GM12872 (cell line): ENCODE data around the gene FIBP.

Source experiments
- TF ChIP-seq, protein P1 (sequence below): IDR thresholded peaks from 3 replicates; pipeline ENCODE4 v1.5.1; 2011; ENCODE audit warnings: low read depth, mild to moderate bottlenecking, low read length, moderate library complexity; ENCODE audit not compliant: insufficient read depth

FIBP gene

GRCh38 chr11:65870307-65870658 is 18.0 kb downstream of the FIBP start:
- TF ChIP-seq, protein P1, sequence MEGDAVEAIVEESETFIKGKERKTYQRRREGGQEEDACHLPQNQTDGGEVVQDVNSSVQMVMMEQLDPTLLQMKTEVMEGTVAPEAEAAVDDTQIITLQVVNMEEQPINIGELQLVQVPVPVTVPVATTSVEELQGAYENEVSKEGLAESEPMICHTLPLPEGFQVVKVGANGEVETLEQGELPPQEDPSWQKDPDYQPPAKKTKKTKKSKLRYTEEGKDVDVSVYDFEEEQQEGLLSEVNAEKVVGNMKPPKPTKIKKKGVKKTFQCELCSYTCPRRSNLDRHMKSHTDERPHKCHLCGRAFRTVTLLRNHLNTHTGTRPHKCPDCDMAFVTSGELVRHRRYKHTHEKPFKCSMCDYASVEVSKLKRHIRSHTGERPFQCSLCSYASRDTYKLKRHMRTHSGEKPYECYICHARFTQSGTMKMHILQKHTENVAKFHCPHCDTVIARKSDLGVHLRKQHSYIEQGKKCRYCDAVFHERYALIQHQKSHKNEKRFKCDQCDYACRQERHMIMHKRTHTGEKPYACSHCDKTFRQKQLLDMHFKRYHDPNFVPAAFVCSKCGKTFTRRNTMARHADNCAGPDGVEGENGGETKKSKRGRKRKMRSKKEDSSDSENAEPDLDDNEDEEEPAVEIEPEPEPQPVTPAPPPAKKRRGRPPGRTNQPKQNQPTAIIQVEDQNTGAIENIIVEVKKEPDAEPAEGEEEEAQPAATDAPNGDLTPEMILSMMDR: no peak

DNA sequence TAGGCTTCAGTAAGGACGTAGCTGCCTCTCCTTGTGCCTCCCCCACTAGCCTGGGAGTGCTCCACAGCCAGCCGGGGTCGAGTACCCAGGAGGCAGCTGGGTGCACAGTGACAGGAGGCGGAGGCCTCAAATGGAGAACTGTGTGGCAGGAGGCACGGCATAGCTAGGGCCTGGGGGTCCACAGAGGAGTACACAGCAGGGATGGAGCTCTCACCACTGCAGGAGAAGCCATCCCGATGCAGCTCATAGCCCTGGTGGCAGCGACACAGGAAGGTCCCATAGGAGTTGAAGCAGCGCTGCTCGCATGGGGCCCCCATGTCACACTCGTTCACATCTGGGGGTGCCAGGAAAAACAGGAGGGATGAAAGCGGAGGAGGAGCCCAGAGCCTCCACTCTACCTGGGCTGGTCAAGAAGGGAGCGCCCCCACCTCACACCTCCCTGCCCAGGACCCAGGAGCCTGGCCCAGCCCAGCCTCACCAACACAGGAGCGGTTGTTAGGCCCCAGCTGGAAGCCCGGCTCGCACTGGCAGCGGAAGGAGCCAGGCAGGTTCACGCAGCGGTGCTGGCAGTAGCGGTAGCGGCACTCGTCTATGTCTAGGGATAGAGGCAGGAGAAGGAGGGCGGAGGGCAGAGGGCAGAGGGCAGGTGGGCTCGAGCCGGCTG is 18.5 kb downstream of the FIBP start:
- TF ChIP-seq, protein P1: no peak

DNA sequence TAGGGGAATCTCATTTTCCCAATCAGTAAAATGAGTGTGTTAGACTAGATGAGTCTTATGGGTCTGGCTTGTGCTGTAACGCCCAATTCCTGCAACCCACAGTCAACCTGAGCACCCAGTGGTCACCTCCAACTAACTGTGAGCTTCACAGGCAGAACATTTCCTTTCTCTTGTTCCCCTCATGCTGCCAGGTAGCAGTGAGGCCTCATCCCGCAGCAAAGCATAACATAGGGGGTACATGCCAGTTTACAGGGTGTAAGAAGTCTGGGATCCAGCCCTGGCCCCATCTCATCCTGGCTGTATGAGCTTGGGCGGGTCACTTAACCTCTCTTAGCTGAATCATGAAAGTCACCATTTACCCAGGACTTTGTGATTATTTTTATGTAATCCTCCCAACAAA is 19.4 kb downstream of the FIBP start:
- TF ChIP-seq, protein P1: no peak

DNA sequence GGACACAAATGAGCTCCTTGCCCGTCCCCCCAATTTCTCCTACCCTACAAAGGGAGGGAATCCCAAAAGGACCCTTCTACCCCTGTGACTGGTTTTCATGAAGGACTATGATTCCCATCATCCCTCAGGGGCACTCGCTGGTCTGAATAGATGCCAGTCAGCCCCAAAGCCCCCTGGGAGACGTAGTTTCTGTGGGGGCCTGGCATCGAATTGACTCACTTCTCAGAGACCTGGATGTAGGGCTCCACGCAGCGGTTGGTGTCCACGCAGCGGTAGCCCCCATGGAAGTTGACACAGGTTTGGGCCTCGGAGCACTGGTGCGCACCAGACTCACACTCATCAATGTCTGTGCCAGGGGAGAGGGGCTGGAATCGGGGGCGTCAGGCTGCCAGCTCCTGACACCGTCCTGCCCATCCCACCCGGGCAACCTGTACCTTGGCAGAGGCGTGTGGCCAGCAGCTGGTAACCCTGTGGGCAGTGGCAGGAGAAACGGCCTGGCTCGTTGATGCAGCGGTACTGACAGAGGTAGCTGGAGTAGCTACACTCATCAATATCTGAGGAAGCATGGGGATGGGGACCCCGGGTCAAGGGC is 20.1 kb downstream of the FIBP start:
- TF ChIP-seq, protein P1: no peak

DNA sequence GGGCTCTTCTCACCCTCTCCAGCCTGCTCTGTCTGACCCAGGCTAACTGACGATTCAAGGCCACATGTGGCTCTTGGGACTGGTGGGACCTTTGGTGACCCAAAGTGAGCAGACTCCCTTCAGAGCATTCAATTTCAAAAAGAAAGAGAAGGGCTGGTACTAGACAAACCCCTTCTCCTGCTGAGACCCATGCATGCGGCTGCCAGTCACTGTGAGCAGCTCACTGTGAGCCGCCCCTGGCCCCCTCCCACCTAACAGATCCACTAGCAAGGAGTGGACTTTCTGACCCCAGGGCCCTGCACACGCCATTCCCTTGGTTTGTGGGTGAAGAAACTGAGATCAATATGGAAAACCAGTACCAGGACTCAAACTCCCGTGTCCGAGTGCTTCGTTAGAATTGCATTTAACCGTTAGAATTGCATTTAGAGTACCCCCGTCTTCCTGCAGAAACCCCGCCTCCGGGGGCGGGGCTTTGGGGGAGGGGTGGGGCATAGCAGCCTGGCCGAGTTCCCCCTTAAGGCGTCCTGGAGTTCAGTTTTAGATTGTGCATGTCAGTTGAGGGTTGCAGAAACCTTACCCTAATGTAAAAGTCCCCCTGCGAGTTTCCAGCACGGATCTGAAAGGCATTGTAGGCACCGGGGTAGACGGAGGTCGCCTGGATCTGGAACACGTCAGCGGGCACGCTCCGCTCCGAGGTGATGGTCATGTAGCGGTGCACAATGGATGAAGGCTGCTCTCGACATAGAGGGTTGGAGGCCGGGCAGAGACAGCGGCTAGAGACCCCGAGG is 20.8 kb downstream of the FIBP start:
- TF ChIP-seq, protein P1: no peak

DNA sequence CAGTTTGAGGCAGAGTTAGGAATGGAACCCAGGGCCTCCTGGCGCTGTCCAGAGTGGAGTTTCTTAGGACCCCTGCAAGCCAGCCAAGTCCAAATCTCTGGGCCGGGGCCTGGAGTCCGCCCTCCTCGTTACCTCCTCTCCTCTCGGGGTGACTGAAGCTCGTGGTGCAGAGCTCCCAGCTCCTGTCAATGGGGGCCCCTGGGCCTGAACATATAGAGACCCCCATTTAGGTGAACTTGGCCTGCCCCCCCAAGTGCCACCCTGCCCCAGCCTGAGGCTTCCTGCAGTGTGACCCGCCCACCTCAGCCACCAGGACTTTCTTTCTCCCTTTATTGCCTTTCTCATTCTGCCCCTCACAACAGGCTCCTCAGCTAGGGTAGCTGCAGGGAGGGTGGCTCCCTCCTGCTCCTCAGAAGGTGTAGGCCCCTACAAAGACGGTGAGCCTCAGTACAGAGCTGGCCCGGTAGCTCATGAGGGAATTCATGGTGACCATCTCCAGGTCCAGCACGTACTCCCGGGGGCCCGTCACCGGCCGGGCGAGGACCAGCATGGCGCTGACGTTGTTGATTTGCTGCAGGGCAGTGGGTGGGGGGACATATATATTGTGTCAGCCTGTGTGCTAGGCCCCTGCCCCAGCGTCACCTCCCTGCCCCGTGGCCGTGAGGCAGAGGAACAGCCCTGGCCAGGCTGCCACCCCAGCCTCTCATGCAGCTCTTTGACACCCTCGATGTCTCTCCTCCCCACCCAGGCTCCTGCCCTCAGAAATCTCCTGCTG is 21.6 kb downstream of the FIBP start:
- TF ChIP-seq, protein P1: no peak
